Measurements from ENCODE around the gene NHSL1.

Gene NHSL1

GRCh38 chr6:138522611-138523010 is 23.3 kb upstream of the NHSL1 start:
- Histone ChIP-seq H3K36me3 (ENCODE audit: low read length) (no peaks in the 10 kb centered on the region), H3K9me3 (ENCODE audit: insufficient read depth, low read length) (no peaks in the 10 kb centered on the region), H2AFZ (ENCODE audit: low read depth, low read length, severe bottlenecking) (no peak overlapping the region), H3K27me3 (ENCODE audit: low read length) (no peaks in the 10 kb centered on the region), H4K20me1 (ENCODE audit: low read depth, low read length) (no peaks in the 10 kb centered on the region), H3K4me3 (ENCODE audit: insufficient read depth, low read length, poor library complexity, severe bottlenecking) (no peak overlapping the region), H3K4me2 (ENCODE audit: low read depth, low read length, poor library complexity, severe bottlenecking) (no peak overlapping the region), H3K79me2 (ENCODE audit: insufficient read depth, low read length) (no peaks in the 10 kb centered on the region), H3K9ac (ENCODE audit: low read length) (no peak overlapping the region), H3K27ac (ENCODE audit: low read depth, low read length) (no peak overlapping the region), H3F3A (ENCODE audit: insufficient read depth) (no peaks in the 10 kb centered on the region), H3K9me2 (replicated peaks; ENCODE audit: insufficient read depth, low read length) (no peaks in the 10 kb centered on the region)
- TF ChIP-seq EZH2phosphoT487 (conservative IDR thresholded peaks at IDR 0.05; ENCODE audit: low read length) (no peak), CTCF (IDR thresholded peaks at IDR 0.05; ENCODE audit: insufficient read depth, low read length, poor library complexity, severe bottlenecking) (no peak)

GRCh38 chr6:138521790-138522189 is 22.5 kb upstream of the NHSL1 start:
- TF ChIP-seq CTCF (IDR thresholded peaks at IDR 0.05; ENCODE audit: insufficient read depth, low read length, poor library complexity, severe bottlenecking), result no peak
- TF ChIP-seq EZH2phosphoT487 (conservative IDR thresholded peaks at IDR 0.05; ENCODE audit: low read length), result no peak
- Histone ChIP-seq H3K36me3 (ENCODE audit: low read length) (no peaks in the 10 kb centered on the region), H2AFZ (ENCODE audit: low read depth, low read length, severe bottlenecking) (no peak overlapping the region), H3F3A (ENCODE audit: insufficient read depth) (no peaks in the 10 kb centered on the region), H3K4me3 (ENCODE audit: insufficient read depth, low read length, poor library complexity, severe bottlenecking) (no peak overlapping the region), H4K20me1 (ENCODE audit: low read depth, low read length) (no peaks in the 10 kb centered on the region), H3K27ac (ENCODE audit: low read depth, low read length) (no peak overlapping the region), H3K9me3 (ENCODE audit: insufficient read depth, low read length) (no peaks in the 10 kb centered on the region), H3K27me3 (ENCODE audit: low read length) (no peaks in the 10 kb centered on the region), H3K4me2 (ENCODE audit: low read depth, low read length, poor library complexity, severe bottlenecking) (no peak overlapping the region), H3K9me2 (replicated peaks; ENCODE audit: insufficient read depth, low read length) (no peaks in the 10 kb centered on the region), H3K9ac (ENCODE audit: low read length) (no peak overlapping the region), H3K79me2 (ENCODE audit: insufficient read depth, low read length) (no peaks in the 10 kb centered on the region)

GRCh38 chr6:138520463-138520862 is 21.2 kb upstream of the NHSL1 start:
- H2AFZ ChIP-seq (ENCODE audit: low read depth, low read length, severe bottlenecking), result no peak overlapping the region

More at GRCh38 chr6:138520463-138520862, 21.2 kb upstream of the NHSL1 start:
- TF ChIP-seq CTCF (IDR thresholded peaks at IDR 0.05; ENCODE audit: insufficient read depth, low read length, poor library complexity, severe bottlenecking), result no peak
- no peak for TF ChIP-seq EZH2phosphoT487 (conservative IDR thresholded peaks at IDR 0.05; ENCODE audit: low read length)
- Histone ChIP-seq H3K79me2 (ENCODE audit: insufficient read depth, low read length) (no peaks in the 10 kb centered on the region), H3K9ac (ENCODE audit: low read length) (no peak overlapping the region), H3K27ac (ENCODE audit: low read depth, low read length) (no peak overlapping the region), H3K36me3 (ENCODE audit: low read length) (no peaks in the 10 kb centered on the region), H3K4me3 (ENCODE audit: insufficient read depth, low read length, poor library complexity, severe bottlenecking) (no peak overlapping the region), H3K9me2 (replicated peaks; ENCODE audit: insufficient read depth, low read length) (no peaks in the 10 kb centered on the region), H3K4me2 (ENCODE audit: low read depth, low read length, poor library complexity, severe bottlenecking) (no peak overlapping the region), H3F3A (ENCODE audit: insufficient read depth) (no peaks in the 10 kb centered on the region), H4K20me1 (ENCODE audit: low read depth, low read length) (no peaks in the 10 kb centered on the region), H3K27me3 (ENCODE audit: low read length) (no peaks in the 10 kb centered on the region), H3K9me3 (ENCODE audit: insufficient read depth, low read length) (no peaks in the 10 kb centered on the region)
